B cell (primary cell): ENCODE data around the gene SLC39A11. TPM values are rescaled to one million over a fixed set of nuclear protein-coding genes. Genes with fewer than 3 reads are reported as not detected.

ENCODE experiments used
- ATAC-seq: fragments of 200-7000 bp; cut with Tn5 transposase; one replicate; pipeline ENCODE4 v1.10.0; 2021; ENCODE audit warnings: low read depth, mild to moderate bottlenecking, moderate number of reproducible peaks, moderate library complexity
- CTCF ChIA-PET: fragments of 350-600 bp; sonication (Branson Sonifier 250); formaldehyde crosslinking; loops from one replicate; lab custom pipeline; 2021; ENCODE audit warnings: antibody characterized with exemption, inconsistent platforms; lab: Charles Lee
- POLR2A ChIA-PET: fragments of 350-600 bp; sonication (Branson Sonifier 250); formaldehyde crosslinking; loops from one replicate; lab custom pipeline; 2021; ENCODE audit warnings: antibody characterized with exemption; lab: Charles Lee
- DNase-seq: peaks from one replicate; pipeline ENCODE4 v3.0.0; 2013
- H2AFZ ChIP-seq: 2 replicates; pipeline ENCODE4 v1.6.1; 2012; ENCODE audit warnings: mild to moderate bottlenecking, low read depth, low read length; ENCODE audit not compliant: insufficient read depth, poor library complexity, severe bottlenecking
- H3K27ac ChIP-seq, 2 donors: 1 replicate in 1 of 2; 2 replicates in 1 of 2; pipeline ENCODE4 v1.5.1; 2012 to 2013; ENCODE audit warnings: low read length in 2 of 2, mild to moderate bottlenecking in 2 of 2, moderate library complexity in 1 of 2
- H3K27me3 ChIP-seq, 4 experiments: fragments of 200-600 bp in 1 of 4; sonication (generic) in 1 of 4; replicated peaks in 1 of 4; 1 replicate in 2 of 4; 2 replicates in 2 of 4; pipeline versions ENCODE4 v1.6.1 to v1.7.0; 2013 to 2016; ENCODE audit warnings: low read length in 3 of 4, mild to moderate bottlenecking in 2 of 4, mixed read lengths in 1 of 4, moderate library complexity in 1 of 4; ENCODE audit not compliant: insufficient read depth in 4 of 4, control insufficient read depth in 3 of 4; ENCODE audit errors: control extremely low read depth in 1 of 4
- H3K36me3 ChIP-seq, 2 experiments: replicated peaks in 1 of 2; 1 replicate in 1 of 2; 2 replicates in 1 of 2; pipeline versions ENCODE4 v1.6.1 to v1.7.1; 2013; ENCODE audit warnings: low read length in 1 of 2; ENCODE audit not compliant: insufficient read depth in 2 of 2, control insufficient read depth in 1 of 2; ENCODE audit errors: control extremely low read depth in 1 of 2, extremely low read depth in 1 of 2
- H3K4me1 ChIP-seq, 2 donors: fragments of 200-600 bp in 1 of 2; sonication (generic) in 1 of 2; 1 replicate in 1 of 2; 2 replicates in 1 of 2; pipeline versions ENCODE4 v1.5.1 to v1.6.1; 2013 to 2017; ENCODE audit warnings: low read length in 2 of 2; ENCODE audit not compliant: control insufficient read depth in 2 of 2, insufficient read depth in 2 of 2
- H3K4me2 ChIP-seq: replicated peaks from 2 replicates; pipeline ENCODE3; 2012; ENCODE audit warnings: mild to moderate bottlenecking, low read depth, low read length; ENCODE audit not compliant: poor library complexity, severe bottlenecking
- H3K4me3 ChIP-seq, 5 experiments: fragments of 200-600 bp in 1 of 5; sonication (generic) in 1 of 5; 1 replicate in 3 of 5; 2 replicates in 2 of 5; pipeline versions ENCODE4 v1.5.1 to v1.7.0; 2011 to 2016; ENCODE audit warnings: low read length in 4 of 5, mild to moderate bottlenecking in 4 of 5, low read depth in 2 of 5, control low read depth in 1 of 5, moderate library complexity in 1 of 5; ENCODE audit not compliant: insufficient read depth in 1 of 5; ENCODE audit errors: control extremely low read depth in 1 of 5, extremely low read depth in 1 of 5
- H3K79me2 ChIP-seq: fragments of 200-600 bp; sonication (generic); one replicate; pipeline ENCODE4 v1.6.0; 2016; ENCODE audit warnings: low read length; ENCODE audit not compliant: control insufficient read depth, insufficient read depth
- H3K9ac ChIP-seq: fragments of 200-600 bp; sonication (generic); 2 replicates; pipeline ENCODE4 v1.6.1; 2017; ENCODE audit warnings: mild to moderate bottlenecking, low read length, moderate library complexity
- H3K9me3 ChIP-seq, 3 donors: one replicate each; pipeline versions ENCODE4 v1.6.1 to v1.7.1; 2013; ENCODE audit warnings: low read length in 2 of 3; ENCODE audit not compliant: control insufficient read depth in 2 of 3, insufficient read depth in 1 of 3; ENCODE audit errors: control extremely low read depth in 1 of 3
- H4K20me1 ChIP-seq: 2 replicates; pipeline ENCODE4 v1.6.0; 2012; ENCODE audit warnings: mild to moderate bottlenecking, low read length; ENCODE audit not compliant: insufficient read depth, control insufficient read depth, poor library complexity, severe bottlenecking
- H3K27ac Mint-ChIP-seq: one replicate; pipeline ENCODE4 v1.8.0; 2021; ENCODE audit warnings: mixed read lengths
- H3K27me3 Mint-ChIP-seq: one replicate; pipeline ENCODE4 v1.8.0; 2021; ENCODE audit warnings: mixed read lengths
- H3K4me1 Mint-ChIP-seq: one replicate; pipeline ENCODE4 v1.8.0; 2021; ENCODE audit warnings: mixed read lengths
- H3K4me3 Mint-ChIP-seq: one replicate; pipeline ENCODE4 v1.8.0; 2021; ENCODE audit warnings: mixed read lengths
- H3K9me3 Mint-ChIP-seq: one replicate; pipeline ENCODE4 v1.8.0; 2022; ENCODE audit warnings: mixed read lengths; ENCODE audit not compliant: insufficient read depth
- EZH2 ChIP-seq: IDR thresholded peaks from 2 replicates; pipeline ENCODE4 v1.6.1; 2012; ENCODE audit warnings: borderline replicate concordance, low read depth, mild to moderate bottlenecking, moderate library complexity, low read length; ENCODE audit not compliant: insufficient read depth, poor library complexity, severe bottlenecking
- WGBS: methylation state at CpG from one replicate; pipeline ENCODE4 v1.1.5; 2013; ENCODE audit warnings: missing lambda C conversion rate; ENCODE audit not compliant: insufficient coverage; 5-methylcytosine and 5-hydroxymethylcytosine counted together
- intact Hi-C: fragments of 100-400 bp; cut with micrococcal nuclease; formaldehyde crosslinking; loops from one replicate; pipeline ENCODE4 v1.10.0; 2022
- polyA plus RNA-seq: library from polyadenylated mRNA; depleted of rRNA; stranded (reverse); fragments of >200 nt; gene quantifications from 2 replicates; pipeline ENCODE4 v1.2.3, GENCODE V29; 2012
- total RNA-seq, 2 donors: library from RNA; stranded (reverse); fragments of 120-200 nt in 1 of 2; gene quantifications; 1 replicate in 1 of 2; 2 replicates in 1 of 2; pipeline versions ENCODE4 v1.2.3 to v1.2.4, GENCODE V29; 2013 to 2022
- TF ChIP-seq, protein P1 (sequence below): fragments of 200-600 bp; IDR thresholded peaks from one replicate; pipeline ENCODE4 v1.8.0; 2022; ENCODE audit warnings: antibody characterized with exemption, mild to moderate bottlenecking

The SLC39A11 gene
- total and polyA plus RNA-seq, 2 donors (not counting 1 experiment from before 2014, with no cell fraction given), result 6.9 to 39.6 TPM

- Mint-ChIP-seq H3K27ac (no peak overlapping the region), H3K9me3 (peaks cover 7% of the 10 kb centered on the region), H3K4me1 (peaks cover 20% of the 10 kb centered on the region), H3K27me3 (no peaks in the 10 kb centered on the region), H3K4me3 (no peak overlapping the region)
- H2AFZ ChIP-seq, result no peak overlapping the region
- no peak overlapping the region for H3K4me2 ChIP-seq
- TF ChIP-seq, protein P1, sequence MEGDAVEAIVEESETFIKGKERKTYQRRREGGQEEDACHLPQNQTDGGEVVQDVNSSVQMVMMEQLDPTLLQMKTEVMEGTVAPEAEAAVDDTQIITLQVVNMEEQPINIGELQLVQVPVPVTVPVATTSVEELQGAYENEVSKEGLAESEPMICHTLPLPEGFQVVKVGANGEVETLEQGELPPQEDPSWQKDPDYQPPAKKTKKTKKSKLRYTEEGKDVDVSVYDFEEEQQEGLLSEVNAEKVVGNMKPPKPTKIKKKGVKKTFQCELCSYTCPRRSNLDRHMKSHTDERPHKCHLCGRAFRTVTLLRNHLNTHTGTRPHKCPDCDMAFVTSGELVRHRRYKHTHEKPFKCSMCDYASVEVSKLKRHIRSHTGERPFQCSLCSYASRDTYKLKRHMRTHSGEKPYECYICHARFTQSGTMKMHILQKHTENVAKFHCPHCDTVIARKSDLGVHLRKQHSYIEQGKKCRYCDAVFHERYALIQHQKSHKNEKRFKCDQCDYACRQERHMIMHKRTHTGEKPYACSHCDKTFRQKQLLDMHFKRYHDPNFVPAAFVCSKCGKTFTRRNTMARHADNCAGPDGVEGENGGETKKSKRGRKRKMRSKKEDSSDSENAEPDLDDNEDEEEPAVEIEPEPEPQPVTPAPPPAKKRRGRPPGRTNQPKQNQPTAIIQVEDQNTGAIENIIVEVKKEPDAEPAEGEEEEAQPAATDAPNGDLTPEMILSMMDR, result no peak
- no peak for TF ChIP-seq EZH2
- no peak overlapping the region for H3K9ac ChIP-seq
- H3K27ac ChIP-seq, result no peak overlapping the region
- ATAC-seq (no peak), DNase-seq (no peak)
- POLR2A ChIA-PET, result no interaction called here
- H3K27me3 ChIP-seq, result no peaks in the 10 kb centered on the region
- intact Hi-C loops, result no loop called here
- H3K4me3 ChIP-seq, result no peak overlapping the region
- CTCF ChIA-PET, result no interaction called here
- peaks cover 11% of the 10 kb centered on the region for H4K20me1 ChIP-seq
- H3K36me3 ChIP-seq, result no peaks in the 10 kb centered on the region
- no peaks in the 10 kb centered on the region for H3K4me1 ChIP-seq
- H3K79me2 ChIP-seq, result peaks cover 13% of the 10 kb centered on the region
- peaks cover 0 to 24% (median 23%) of the 10 kb centered on the region in 3 donors for H3K9me3 ChIP-seq
These were observed 73.9 kb downstream of the SLC39A11 start for GRCh38 chr17:73018599-73018998.

GRCh38 chr17:73017658-73018057 is 74.8 kb downstream of the SLC39A11 start:
- CTCF ChIA-PET, result no interaction called here
- peaks cover 11% of the 10 kb centered on the region for H4K20me1 ChIP-seq
- H3K36me3 ChIP-seq, result no peaks in the 10 kb centered on the region
- H3K79me2 ChIP-seq, result peaks cover 13% of the 10 kb centered on the region
- TF ChIP-seq, protein P1, result no peak
- TF ChIP-seq EZH2, result no peak
- no peak overlapping the region for H3K4me3 Mint-ChIP-seq
- no peak overlapping the region for H3K27ac Mint-ChIP-seq
- no peak overlapping the region for H3K9ac ChIP-seq
- ATAC-seq, result no peak
- peaks cover 0 to 23% (median 21%) of the 10 kb centered on the region in 3 donors for H3K9me3 ChIP-seq
- no peak overlapping the region for H3K27ac ChIP-seq
- WGBS, result no CpG with 5 or more reads among the region's 3 CpGs
- peaks cover 19% of the 10 kb centered on the region for H3K4me1 Mint-ChIP-seq
- H3K4me3 ChIP-seq, result no peak overlapping the region
- POLR2A ChIA-PET, result no interaction called here
- no peaks in the 10 kb centered on the region for H3K27me3 ChIP-seq
- H3K9me3 Mint-ChIP-seq, result peaks cover 7% of the 10 kb centered on the region
- intact Hi-C loops, result no loop called here
- H3K27me3 Mint-ChIP-seq, result no peaks in the 10 kb centered on the region
- no peak for DNase-seq
- no peak overlapping the region for H3K4me2 ChIP-seq
- H3K4me1 ChIP-seq, result no peaks in the 10 kb centered on the region
- H2AFZ ChIP-seq, result no peak overlapping the region
